GM19324 (cell line): ENCODE measurements around the gene TCF4.

Experiments
- ATAC-seq: cut with Tn5 transposase; IDR thresholded peaks from one replicate; pipeline ENCODE4 v1.9.1; 2021; ENCODE audit warnings: mild to moderate bottlenecking, moderate library complexity; ENCODE audit not compliant: unreplicated experiment, low FRiP score

TCF4 gene

GRCh38 chr18:55509631-55510324, 78.2 kb downstream of the TCF4 start:
- no peak for ATAC-seq

- no peak for ATAC-seq
Observed at GRCh38 chr18:55508651-55509050, 79.3 kb downstream of the TCF4 start.

GRCh38 chr18:55506074-55506473, 81.9 kb downstream of the TCF4 start:
- ATAC-seq = no peak

- no peak for ATAC-seq
Observed at GRCh38 chr18:55504808-55505207, 83.2 kb downstream of the TCF4 start.

GRCh38 chr18:55503167-55503820, 84.7 kb downstream of the TCF4 start:
- ATAC-seq = no peak

- no peak for ATAC-seq
Observed at GRCh38 chr18:55501982-55502710, 85.8 kb downstream of the TCF4 start.

GRCh38 chr18:55501579-55501978, 86.4 kb downstream of the TCF4 start:
- ATAC-seq = no peak

GRCh38 chr18:55500316-55501086, 87.5 kb downstream of the TCF4 start:
- ATAC-seq = no peak

- no peak for ATAC-seq
Observed at GRCh38 chr18:55499526-55499925, 88.5 kb downstream of the TCF4 start.

GRCh38 chr18:55497825-55498403, 90.1 kb downstream of the TCF4 start:
- no peak for ATAC-seq

GRCh38 chr18:55494899-55495298, 93.1 kb downstream of the TCF4 start:
- no peak for ATAC-seq

GRCh38 chr18:55494441-55494840, 93.6 kb downstream of the TCF4 start:
- no peak for ATAC-seq

GRCh38 chr18:55491616-55492015, 96.4 kb downstream of the TCF4 start:
- no peak for ATAC-seq

- peak; percentile 65 for ATAC-seq
Observed at GRCh38 chr18:55489034-55489986, 98.7 kb downstream of the TCF4 start.

GRCh38 chr18:55488473-55488872, 99.5 kb downstream of the TCF4 start:
- ATAC-seq = no peak

- no peak for ATAC-seq
Observed at GRCh38 chr18:55487997-55488396, 100.0 kb downstream of the TCF4 start.

- no peak for ATAC-seq
Observed at GRCh38 chr18:55486936-55487335, 101.1 kb downstream of the TCF4 start.

GRCh38 chr18:55485666-55486065, 102.3 kb downstream of the TCF4 start:
- no peak for ATAC-seq

- no peak for ATAC-seq
Observed at GRCh38 chr18:55484773-55485172, 103.2 kb downstream of the TCF4 start.
